K562 (cell line): Measurements from ENCODE around the gene ZNF575. TPM values are rescaled to one million over a fixed set of nuclear protein-coding genes. Genes with fewer than 3 reads are reported as not detected.

Experiments used
- CHAMP1 ChIP-seq: fragments of 450-650 bp; IDR thresholded peaks from 2 replicates; pipeline ENCODE4 v1.6.1; 2016; ENCODE audit warnings: mild to moderate bottlenecking
- CREB1 ChIP-seq, 2 experiments: sonication (generic) in 1 of 2; formaldehyde crosslinking in 1 of 2; IDR thresholded peaks; 2 replicates each; pipeline versions ENCODE4 v1.6.1 to v1.8.0; 2012 to 2022; ENCODE audit warnings: inconsistent platforms in 1 of 2, mild to moderate bottlenecking in 1 of 2, missing genetic modification reagents in 1 of 2, moderate library complexity in 1 of 2
- CREM ChIP-seq: IDR thresholded peaks from 2 replicates; pipeline ENCODE4 v1.6.1; 2014; ENCODE audit warnings: antibody characterized with exemption, low read depth
- CTBP1 ChIP-seq: fragments of 450-650 bp; IDR thresholded peaks from 2 replicates; pipeline ENCODE4 v1.6.1; 2016; ENCODE audit warnings: borderline replicate concordance
- DMBX1 ChIP-seq: fragments of 250-450 bp; sonication (Bioruptor Pico); IDR thresholded peaks from 2 replicates; pipeline ENCODE4 v1.8.0; 2022; ENCODE audit warnings: inconsistent platforms, mild to moderate bottlenecking, moderate library complexity, borderline replicate concordance
- E2F3 ChIP-seq: fragments of 250-450 bp; sonication (Bioruptor Pico); IDR thresholded peaks from 2 replicates; pipeline ENCODE4 v1.4.0; 2020; ENCODE audit warnings: mild to moderate bottlenecking
- FOXJ2 ChIP-seq: fragments of 200-800 bp; sonication (Bioruptor generic); IDR thresholded peaks from 2 replicates; pipeline ENCODE4 v1.6.1; 2016; ENCODE audit warnings: missing genetic modification characterization, missing compliant biosample characterization
- GABPA ChIP-seq: fragments of 200-800 bp; sonication (Bioruptor generic); conservative IDR thresholded peaks from 2 replicates; pipeline ENCODE4 v1.6.1; 2016; ENCODE audit warnings: low read depth, missing genetic modification characterization, missing compliant biosample characterization
- HNRNPK ChIP-seq: fragments of 200-400 bp; formaldehyde crosslinking; IDR thresholded peaks from one replicate; pipeline ENCODE4 v1.6.1; 2018; ENCODE audit warnings: mild to moderate bottlenecking, low read depth, low read length; ENCODE audit not compliant: poor library complexity, severe bottlenecking
- JUND ChIP-seq, 2 experiments: IDR thresholded peaks; 2 replicates in 1 of 2; 3 replicates in 1 of 2; pipeline ENCODE4 v1.6.1; 2011; ENCODE audit warnings: borderline replicate concordance in 2 of 2, low read depth in 2 of 2, low read length in 2 of 2, improper control_type of control experiment in 1 of 2, missing biosample characterization in 1 of 2, missing genetic modification characterization in 1 of 2, missing genetic modification reagents in 1 of 2
- KAT8 ChIP-seq: fragments of 450-650 bp; IDR thresholded peaks from 2 replicates; pipeline ENCODE4 v1.6.1; 2016; ENCODE audit warnings: low read depth, mild to moderate bottlenecking
- KDM5B ChIP-seq: fragments of 200-600 bp; sonication (generic); IDR thresholded peaks from 2 replicates; pipeline ENCODE4 v1.6.1; 2012; ENCODE audit warnings: low read depth, mild to moderate bottlenecking, moderate library complexity, low read length, control low read depth, inconsistent platforms; ENCODE audit not compliant: insufficient replicate concordance
- MAFG ChIP-seq: fragments of 450-650 bp; conservative IDR thresholded peaks from 2 replicates; pipeline ENCODE4 v1.6.1; 2016; ENCODE audit warnings: missing genetic modification characterization, missing compliant biosample characterization
- MEF2D ChIP-seq: conservative IDR thresholded peaks from 2 replicates; pipeline ENCODE4 v1.6.1; 2016; ENCODE audit warnings: low read depth, missing genetic modification characterization, missing compliant biosample characterization
- MEIS2 ChIP-seq: fragments of 450-650 bp; IDR thresholded peaks from 2 replicates; pipeline ENCODE4 v1.6.1; 2014; ENCODE audit warnings: mild to moderate bottlenecking; ENCODE audit not compliant: partially characterized antibody
- MXI1 ChIP-seq: IDR thresholded peaks from 2 replicates; pipeline ENCODE4 v1.6.1; 2011; ENCODE audit warnings: low read depth, mild to moderate bottlenecking, improper control_type of control experiment, low read length
- NELFE ChIP-seq: IDR thresholded peaks from 2 replicates; pipeline ENCODE4 v1.6.1; 2011; ENCODE audit warnings: mild to moderate bottlenecking; ENCODE audit not compliant: insufficient read depth, insufficient read length
- SNRNP70 ChIP-seq: fragments of 200-400 bp; formaldehyde crosslinking; optimal IDR thresholded peaks from 2 replicates; pipeline ENCODE3; 2017; ENCODE audit warnings: low read depth, low read length
- THRA ChIP-seq: fragments of 450-650 bp; IDR thresholded peaks from 2 replicates; pipeline ENCODE4 v1.6.1; 2017; ENCODE audit warnings: mild to moderate bottlenecking, moderate library complexity
- VEZF1 ChIP-seq: fragments of 200-800 bp; sonication (Bioruptor generic); IDR thresholded peaks from 2 replicates; pipeline ENCODE4 v1.6.1; 2017; ENCODE audit warnings: missing genetic modification characterization, missing compliant biosample characterization
- ZNF444 ChIP-seq: fragments of 250-450 bp; sonication (Bioruptor Pico); IDR thresholded peaks from 2 replicates; pipeline ENCODE4 v1.4.0; 2020; ENCODE audit warnings: mild to moderate bottlenecking, moderate library complexity
- ZNF76 ChIP-seq: fragments of 250-450 bp; sonication (Bioruptor Pico); IDR thresholded peaks from 2 replicates; pipeline ENCODE4 v1.4.0; 2020; ENCODE audit warnings: mild to moderate bottlenecking, moderate library complexity, borderline replicate concordance
- polyA plus RNA-seq, 8 experiments: library from polyadenylated mRNA; depleted of rRNA in 4 of 8; stranded (reverse) in 5 of 8; unstranded in 3 of 8; fragments of >200 nt; fragmentation: Nextera tagmentation in 2 of 8; fragmentation: Illumina TruSeq in 1 of 8; extraction: Ambion mirVana in 2 of 8; extraction: Trizol in 1 of 8; gene quantifications; 2 replicates each; pipeline versions ENCODE4 v1.2.1 to v1.2.3, GENCODE V29; 2011 to 2014; ENCODE audit warnings: inconsistent platforms in 1 of 8, missing spikeins in 1 of 8
- total RNA-seq, 7 experiments: library from RNA; depleted of rRNA in 6 of 7; stranded (reverse); fragments of >200 nt in 6 of 7; fragmentation: Illumina TruSeq in 2 of 7; extraction: Trizol in 2 of 7; gene quantifications; 2 replicates each; pipeline versions ENCODE4 v1.2.1 to v1.2.3, GENCODE V29; 2011 to 2021; ENCODE audit warnings: low replicate concordance in 1 of 7

ZNF575 gene
- total and polyA plus RNA-seq, 9 of the 15 experiments (the other 6 are each of a cell fraction or from before 2014, with no cell fraction given) = 0.20 to 0.98 (median 0.32) TPM; not detected in 6

GRCh38 chr19:43575156-43575950, 42.4 kb downstream of the ZNF575 start, which contains the start of the genes PINLYP and XRCC1 (continued):
- TF ChIP-seq MEIS2 (peak; percentile 91), CREB1 (IDR thresholded peaks at IDR 0.05) (peak; percentile 93), CREB1 (CRISPR knock-in tag; IDR thresholded peaks at IDR 0.05) (peak; percentile 90), E2F3 (CRISPR knock-in tag) (peak; percentile 67), FOXJ2 (tag) (peak; percentile 77), SNRNP70 (no peak), MEF2D (tag) (no peak), DMBX1 (0 out of 2 replicates have a peak, but pooled peaks have one; percentile 23), ZNF76 (no peak), MAFG (tag) (no peak), CREM (peak; percentile 96), MXI1 (peak; percentile 85), HNRNPK (peak; percentile 51), KDM5B (peak; percentile 80), KAT8 (no peak), CTBP1 (peak; percentile 53; the same call in 1 of the 2 replicates), GABPA (0 out of 2 replicates have a peak, but pooled peaks have one; percentile 24), CHAMP1 (no peak), NELFE (no peak), THRA (no peak), JUND (IDR thresholded peaks at IDR 0.05; ENCODE audit: borderline replicate concordance, low read depth, low read length) (peak; percentile 29; the same call in 1 of the 2 replicates), JUND (tag; IDR thresholded peaks at IDR 0.05; ENCODE audit: borderline replicate concordance, low read depth, low read length) (no peak), ZNF444 (CRISPR knock-in tag) (0 out of 2 replicates have a peak, but pooled peaks have one; percentile 54), VEZF1 (peak; percentile 94)
